HG03354 (cell line): Measurements from ENCODE around the gene TMEM147.

Source experiments
- ATAC-seq: cut with Tn5 transposase; IDR thresholded peaks from one replicate; pipeline ENCODE4 v1.9.1; 2021; ENCODE audit warnings: mild to moderate bottlenecking; ENCODE audit not compliant: unreplicated experiment, poor library complexity, severe bottlenecking

Gene TMEM147

GRCh38 chr19:35517342-35517741, 28.1 kb upstream of the TMEM147 start:
- ATAC-seq, result no peak

DNA sequence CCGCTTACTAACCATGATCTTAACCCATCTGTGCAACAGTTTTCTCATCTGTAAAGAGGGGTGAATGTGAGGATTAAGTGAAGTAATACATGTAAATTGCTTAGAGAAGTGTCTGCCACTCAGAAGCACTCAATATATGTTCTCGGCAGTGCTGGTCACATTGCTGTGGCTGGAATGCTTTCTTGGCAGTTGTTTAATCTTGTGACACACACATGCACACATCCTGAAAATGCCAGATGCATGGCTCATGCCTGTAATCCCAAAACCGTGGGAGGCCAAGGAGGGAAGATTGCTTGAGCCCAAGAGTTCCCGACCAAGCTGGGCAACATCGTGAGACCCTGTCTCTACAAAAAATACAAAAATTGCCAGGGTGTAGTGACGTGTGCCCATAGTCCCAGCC, 27.1 kb upstream of the TMEM147 start:
- ATAC-seq, result no peak

- no peak for ATAC-seq
Observed at GRCh38 chr19:35519291-35519690, 26.1 kb upstream of the TMEM147 start.

GRCh38 chr19:35521124-35521743, 24.2 kb upstream of the TMEM147 start:
- ATAC-seq, result no peak

DNA sequence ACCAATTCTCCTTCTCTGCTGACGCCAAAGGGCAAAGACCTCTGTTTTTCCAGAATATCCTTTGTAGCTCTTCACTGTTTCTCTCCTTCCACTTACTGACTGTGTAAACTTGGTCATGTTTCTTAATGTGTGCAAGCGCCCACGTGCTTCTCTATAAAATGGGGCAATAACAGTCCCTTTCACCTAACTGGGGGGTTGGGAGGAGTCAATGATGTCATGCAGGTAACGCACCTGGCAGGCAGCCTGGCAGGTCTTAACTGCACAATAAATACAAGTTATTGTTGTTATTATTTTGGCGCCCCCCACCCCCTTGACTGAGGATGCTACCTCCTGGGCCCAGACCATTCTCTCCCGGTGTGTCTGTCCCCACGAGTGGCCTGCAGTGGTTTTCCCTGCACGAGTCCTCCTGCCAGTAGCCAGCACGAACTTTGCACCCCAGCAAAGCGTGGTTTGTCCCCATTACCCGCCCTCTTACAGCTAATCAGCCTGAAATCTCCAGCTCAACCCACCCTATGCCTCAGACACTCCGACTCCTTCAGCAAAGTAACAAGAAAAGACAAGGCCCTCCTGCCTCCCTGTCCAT, 22.6 kb upstream of the TMEM147 start:
- no peak for ATAC-seq

DNA sequence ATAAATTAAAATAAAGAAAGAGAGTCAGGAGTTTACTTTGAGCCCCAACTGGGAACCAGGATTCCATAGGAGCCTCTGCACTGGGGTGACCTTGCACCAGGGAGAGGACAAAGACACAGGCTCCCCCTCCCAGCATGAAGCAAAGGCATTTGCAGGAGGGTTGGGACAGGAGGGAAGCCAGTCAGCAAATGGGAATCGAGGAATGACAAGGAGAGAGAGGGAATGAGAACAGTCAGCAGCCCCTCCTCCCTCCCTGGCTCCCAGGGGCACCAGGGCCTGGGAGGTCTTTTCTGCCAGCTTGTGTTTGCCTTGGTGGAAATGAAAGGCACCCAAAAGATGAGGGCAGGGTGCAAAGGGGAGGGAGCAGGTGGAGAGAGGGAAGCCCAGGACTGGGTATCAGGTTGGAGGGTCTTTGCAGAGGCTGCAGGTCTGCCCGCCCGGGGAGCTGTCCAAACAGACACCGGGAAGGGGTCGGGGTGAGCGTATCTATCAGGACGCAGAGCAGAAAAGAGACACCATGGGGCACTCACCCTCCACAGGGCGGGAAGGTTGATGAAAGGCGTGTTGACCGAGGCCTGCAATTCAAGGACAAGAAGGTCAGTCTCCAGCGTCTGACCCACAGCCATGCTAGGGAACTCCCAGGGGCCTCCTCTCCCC, 21.1 kb upstream of the TMEM147 start:
- no peak for ATAC-seq

GRCh38 chr19:35525873-35526272, 19.6 kb upstream of the TMEM147 start:
- no peak for ATAC-seq

- ATAC-seq, result no peak
Observed at GRCh38 chr19:35528218-35529038, 17.0 kb upstream of the TMEM147 start, which contains the start of gene SBSN. Gene SBSN (minus strand): TSS chr19:35528311. CDS start chr19:35528281, 30 bp downstream.

- ATAC-seq, result no peak
Observed at GRCh38 chr19:35529241-35530218, 15.9 kb upstream of the TMEM147 start.

- ATAC-seq, result no peak
Observed at GRCh38 chr19:35531291-35531690, 14.1 kb upstream of the TMEM147 start.

DNA sequence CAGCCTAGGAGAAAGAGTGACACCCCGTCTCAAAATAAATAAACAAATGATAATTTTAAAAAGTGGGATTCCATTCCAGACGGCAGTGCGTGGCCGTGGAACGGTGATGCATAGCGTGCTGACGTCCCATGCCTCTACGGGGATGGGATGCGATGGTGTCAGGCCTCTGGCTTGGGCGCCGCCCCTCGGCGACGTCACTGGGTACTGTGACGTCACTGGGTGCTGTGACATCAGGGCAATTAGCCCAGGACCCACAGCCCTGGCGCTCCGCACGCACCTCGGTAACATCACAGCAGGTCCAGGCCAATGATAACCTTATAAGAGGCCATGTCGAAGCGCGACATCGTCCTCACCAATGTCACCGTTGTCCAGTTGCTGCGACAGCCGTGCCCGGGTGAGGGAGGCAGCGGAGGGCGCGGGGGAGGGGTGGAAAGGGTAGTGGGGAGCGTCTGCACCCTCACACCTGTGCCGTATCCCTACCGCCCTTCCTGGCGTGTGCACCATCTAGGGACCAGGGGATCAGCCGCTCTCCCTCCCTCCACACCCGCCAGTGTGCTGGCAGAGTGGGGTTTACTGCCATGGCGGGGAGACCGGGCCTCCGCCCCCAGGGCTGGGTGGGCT, 12.1 kb upstream of the TMEM147 start, which contains the start of gene GAPDHS:
TSS of gene GAPDHS (plus strand) at position 256 of the 621 bp plus-strand sequence. CDS start at position 328, 72 bp downstream.
- ATAC-seq, result no peak

- no peak for ATAC-seq
Observed at GRCh38 chr19:35533822-35534392, 11.5 kb upstream of the TMEM147 start.

- no peak for ATAC-seq
Observed at GRCh38 chr19:35534803-35535480, 10.5 kb upstream of the TMEM147 start.

DNA sequence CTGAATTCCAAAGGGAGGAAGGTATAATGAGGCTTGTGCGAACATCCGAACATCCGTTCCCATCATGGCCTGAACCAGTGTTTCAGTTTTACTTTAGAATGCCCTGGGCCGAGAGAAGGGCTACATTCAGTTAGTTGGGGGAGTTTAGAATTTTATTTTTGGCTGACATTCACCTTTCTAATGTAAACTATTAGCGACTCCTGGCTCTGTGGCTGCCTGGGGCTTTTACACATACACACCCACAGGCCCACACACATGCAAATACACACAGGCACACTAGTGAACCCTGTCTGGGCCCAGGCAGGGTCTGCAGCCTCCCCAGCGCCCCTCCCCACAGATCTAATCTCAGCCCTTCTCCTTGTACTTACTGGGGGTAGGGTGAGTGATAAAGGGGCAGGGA, 6.1 kb upstream of the TMEM147 start:
- no peak for ATAC-seq

DNA sequence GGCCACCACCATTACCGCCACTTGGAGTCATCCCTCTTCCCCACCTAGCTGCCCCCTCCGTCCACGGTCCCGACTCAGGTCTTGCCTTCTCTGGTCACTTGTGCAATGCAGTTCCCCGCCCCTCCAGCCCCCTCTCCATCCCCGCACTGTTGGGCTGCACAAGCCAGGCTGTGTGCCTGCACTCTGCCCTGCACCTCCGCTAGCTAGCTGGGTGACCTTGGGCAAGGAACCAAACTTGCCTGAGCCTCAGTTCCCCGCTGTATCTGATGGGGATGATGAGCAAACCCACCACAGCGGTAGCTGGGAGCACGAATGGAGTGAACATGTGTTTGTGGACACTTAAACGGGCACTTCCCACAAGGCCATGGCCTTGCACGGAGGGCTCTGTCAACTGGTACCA, 5.6 kb upstream of the TMEM147 start:
- ATAC-seq, result no peak

GRCh38 chr19:35540356-35540927, 5.0 kb upstream of the TMEM147 start:
- no peak for ATAC-seq

DNA sequence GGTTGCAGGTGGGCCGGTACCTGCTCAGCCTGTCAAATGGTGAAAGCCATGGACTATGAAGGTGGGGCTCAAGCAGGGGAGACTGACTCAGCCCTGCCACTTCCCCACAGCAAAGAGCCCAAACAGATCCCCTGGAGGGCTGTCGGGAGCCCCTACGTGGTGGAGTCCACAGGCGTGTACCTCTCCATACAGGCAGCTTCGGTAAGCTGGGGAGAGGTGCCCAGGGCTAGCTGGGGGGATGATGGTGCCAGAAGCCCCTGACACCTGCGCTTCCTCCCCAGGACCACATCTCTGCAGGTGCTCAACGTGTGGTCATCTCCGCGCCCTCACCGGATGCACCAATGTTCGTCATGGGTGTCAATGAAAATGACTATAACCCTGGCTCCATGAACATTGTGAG, 3.2 kb upstream of the TMEM147 start:
- ATAC-seq, result no peak
